DOHH2 (cell line): ENCODE results near the gene SURF2.

Experiments
- H3F3A ChIP-seq: fragments of 200-600 bp; sonication (generic), shearing (Covaris generic); 2 replicates; pipeline ENCODE4 v1.6.0; 2016; ENCODE audit warnings: antibody characterized with exemption, mild to moderate bottlenecking; ENCODE audit not compliant: control insufficient read depth, insufficient read depth
- H3K27ac ChIP-seq: fragments of 200-600 bp; sonication (generic); 2 replicates; pipeline ENCODE4 v1.5.1; 2014; ENCODE audit warnings: low read depth, mild to moderate bottlenecking, low read length, moderate library complexity
- H3K27me3 ChIP-seq: fragments of 200-600 bp; sonication (generic); 2 replicates; pipeline ENCODE4 v1.6.1; 2014; ENCODE audit warnings: mild to moderate bottlenecking, low read length, mixed read lengths; ENCODE audit not compliant: control insufficient read depth
- H3K36me3 ChIP-seq: fragments of 200-600 bp; sonication (generic); 2 replicates; pipeline ENCODE4 v1.6.1; 2014; ENCODE audit warnings: mild to moderate bottlenecking, low read length, moderate library complexity, mixed read lengths; ENCODE audit not compliant: control insufficient read depth
- H3K4me1 ChIP-seq: fragments of 200-600 bp; sonication (generic); 2 replicates; pipeline ENCODE4 v1.6.1; 2014; ENCODE audit warnings: mild to moderate bottlenecking, low read length, mixed read lengths; ENCODE audit not compliant: control insufficient read depth
- H3K4me2 ChIP-seq: fragments of 200-600 bp; sonication (generic); 2 replicates; pipeline ENCODE4 v1.6.0; 2014; ENCODE audit warnings: mild to moderate bottlenecking, low read length, moderate library complexity
- H3K4me3 ChIP-seq: fragments of 200-600 bp; sonication (generic); 2 replicates; pipeline ENCODE4 v1.5.1; 2014; ENCODE audit warnings: mild to moderate bottlenecking, low read length, mixed read lengths
- H3K79me2 ChIP-seq: fragments of 200-600 bp; sonication (generic); 2 replicates; pipeline ENCODE4 v1.6.1; 2014; ENCODE audit warnings: mild to moderate bottlenecking, low read length, mixed read lengths; ENCODE audit not compliant: control insufficient read depth
- H3K9me2 ChIP-seq: fragments of 200-600 bp; sonication (generic); replicated peaks from 2 replicates; pipeline ENCODE4 v1.6.1; 2014; ENCODE audit warnings: mild to moderate bottlenecking, low read length, mixed read lengths; ENCODE audit not compliant: control insufficient read depth
- H3K9me3 ChIP-seq: fragments of 200-600 bp; sonication (generic); 2 replicates; pipeline ENCODE4 v1.6.1; 2014; ENCODE audit warnings: antibody characterized with exemption, low read length, mixed read lengths; ENCODE audit not compliant: control insufficient read depth, insufficient read depth
- H4K20me1 ChIP-seq: fragments of 200-600 bp; sonication (generic); 2 replicates; pipeline ENCODE4 v1.6.0; 2014; ENCODE audit warnings: low read depth, mild to moderate bottlenecking, antibody characterized with exemption, low read length, moderate library complexity; ENCODE audit not compliant: control insufficient read depth, insufficient read depth
- CTCF ChIP-seq: fragments of 200-600 bp; sonication (generic); IDR thresholded peaks from one replicate; pipeline ENCODE4 v1.5.1; 2014; ENCODE audit warnings: antibody characterized with exemption, mild to moderate bottlenecking, low read depth, low read length; ENCODE audit not compliant: poor library complexity, severe bottlenecking
- EZH2phosphoT487 ChIP-seq: fragments of 200-600 bp; sonication (generic); IDR thresholded peaks from 2 replicates; pipeline ENCODE4 v1.6.1; 2017; ENCODE audit warnings: borderline replicate concordance, mild to moderate bottlenecking, antibody characterized with exemption, low read length, moderate library complexity, mixed read lengths

The SURF2 gene

GRCh38 chr9:133347515-133347984 lies 8.8 kb upstream of the SURF2 start:
- Histone ChIP-seq H3K36me3 (peaks cover 86% of the 10 kb centered on the region), H3K4me3 (peak overlapping the region; percentile 83), H3K4me1 (peaks cover 29% of the 10 kb centered on the region), H3K79me2 (peaks cover 57% of the 10 kb centered on the region), H3F3A (peaks cover 41% of the 10 kb centered on the region), H3K9me2 (no peaks in the 10 kb centered on the region), H3K9me3 (no peaks in the 10 kb centered on the region), H3K4me2 (peak overlapping the region; percentile 98), H4K20me1 (peaks cover 16% of the 10 kb centered on the region; the same call in 1 of the 2 replicates), H3K27me3 (no peaks in the 10 kb centered on the region), H3K27ac (peak overlapping the region; percentile 81)
- TF ChIP-seq EZH2phosphoT487 (no peak), CTCF (no peak)

- Histone ChIP-seq H3K36me3 (peaks cover 86% of the 10 kb centered on the region), H3K4me1 (peaks cover 30% of the 10 kb centered on the region), H3K79me2 (peaks cover 57% of the 10 kb centered on the region), H4K20me1 (peaks cover 16% of the 10 kb centered on the region; the same call in 1 of the 2 replicates), H3K9me2 (no peaks in the 10 kb centered on the region), H3F3A (peaks cover 47% of the 10 kb centered on the region), H3K9me3 (no peaks in the 10 kb centered on the region), H3K27ac (peak within 1 kb of the TSS; percentile 81), H3K4me2 (peak within 1 kb of the TSS; percentile 98), H3K4me3 (peak within 1 kb of the TSS; percentile 83), H3K27me3 (no peaks in the 10 kb centered on the region)
- TF ChIP-seq EZH2phosphoT487 (no peak), CTCF (no peak)
These were observed 8.2 kb upstream of the SURF2 start, which contains the start of the genes MED22 and RPL7A for GRCh38 chr9:133347985-133348717. MED22 (minus strand) TSS chr9:133348131; CDS start chr9:133346662, 1,469 bp downstream. RPL7A (plus strand) TSS chr9:133348218; CDS start chr9:133348244, 26 bp downstream.

GRCh38 chr9:133348718-133349573 lies 7.4 kb upstream of the SURF2 start:
- Histone ChIP-seq H3K79me2 (peaks cover 57% of the 10 kb centered on the region), H3K4me3 (peak overlapping the region; percentile 83), H4K20me1 (peaks cover 16% of the 10 kb centered on the region; the same call in 1 of the 2 replicates), H3K36me3 (peaks cover 84% of the 10 kb centered on the region), H3K27ac (peak overlapping the region; percentile 81), H3K27me3 (no peaks in the 10 kb centered on the region), H3K9me3 (no peaks in the 10 kb centered on the region), H3F3A (peaks cover 55% of the 10 kb centered on the region), H3K4me1 (peaks cover 30% of the 10 kb centered on the region), H3K9me2 (no peaks in the 10 kb centered on the region), H3K4me2 (peak overlapping the region; percentile 98)
- TF ChIP-seq CTCF (no peak), EZH2phosphoT487 (no peak)
